Lung (tissue), 12 donors: Measurements from ENCODE around the gene OTOP3. TPM values are rescaled to one million over a fixed set of nuclear protein-coding genes. Genes with fewer than 3 reads are reported as not detected.

Experiments used
- ATAC-seq: fragments of 200-7000 bp; cut with Tn5 transposase; one replicate; pipeline ENCODE4 v1.9.1; 2020; ENCODE audit warnings: moderate number of reproducible peaks; ENCODE audit not compliant: insufficient read depth, low FRiP score
- DNase-seq, 3 donors: peaks; one replicate each; pipeline ENCODE4 v3.0.0-alpha.2; 2013 to 2017
- H3K27ac ChIP-seq, 2 donors: one replicate each; pipeline ENCODE4 v1.5.1; 2013; ENCODE audit warnings: mild to moderate bottlenecking in 2 of 2, moderate library complexity in 2 of 2, control low read depth in 1 of 2, inconsistent platforms in 1 of 2, low read depth in 1 of 2, low read length in 1 of 2
- H3K27me3 ChIP-seq, 3 donors: one replicate each; pipeline ENCODE4 v1.5.1; 2013; ENCODE audit warnings: low read length in 2 of 3; ENCODE audit not compliant: control insufficient read depth in 3 of 3, insufficient read depth in 3 of 3
- H3K36me3 ChIP-seq, 4 donors: one replicate each; pipeline ENCODE4 v1.5.1; 2013; ENCODE audit warnings: low read length in 4 of 4, mild to moderate bottlenecking in 1 of 4, moderate library complexity in 1 of 4; ENCODE audit not compliant: control insufficient read depth in 4 of 4, insufficient read depth in 4 of 4
- H3K4me1 ChIP-seq, 5 donors: one replicate each; pipeline ENCODE4 v1.5.1; 2013; ENCODE audit warnings: low read length in 5 of 5, mild to moderate bottlenecking in 2 of 5, moderate library complexity in 1 of 5; ENCODE audit not compliant: control insufficient read depth in 5 of 5, insufficient read depth in 5 of 5
- H3K4me3 ChIP-seq: one replicate; pipeline ENCODE4 v1.5.1; 2013; ENCODE audit warnings: mild to moderate bottlenecking, control low read depth, moderate library complexity
- H3K9ac ChIP-seq, 2 donors: one replicate each; pipeline ENCODE4 v1.5.1; 2013; ENCODE audit warnings: low read length in 2 of 2, control low read depth in 1 of 2; ENCODE audit not compliant: insufficient read depth in 1 of 2
- H3K9me3 ChIP-seq, 4 donors: one replicate each; pipeline ENCODE4 v1.5.1; 2013; ENCODE audit warnings: low read length in 3 of 4, mild to moderate bottlenecking in 1 of 4, moderate library complexity in 1 of 4; ENCODE audit not compliant: control insufficient read depth in 4 of 4, insufficient read depth in 3 of 4
- CTCF ChIP-seq: IDR thresholded peaks from 2 replicates; pipeline ENCODE4 v1.5.1; 2012; ENCODE audit warnings: mild to moderate bottlenecking; ENCODE audit errors: control extremely low read depth, extremely low read depth
- WGBS, 2 donors: extraction: QIAGEN DNeasy Blood & Tissue Kit; methylation state at CpG; one replicate each; pipeline ENCODE4 v1.1.7; 2013; 5-methylcytosine and 5-hydroxymethylcytosine counted together
- polyA plus RNA-seq, 2 donors: library from polyadenylated mRNA; stranded (reverse); fragments of 200-250 nt; gene quantifications; one replicate each; pipeline ENCODE4 v1.2.1, GENCODE V29; 2013
- total RNA-seq, 2 donors: library from RNA; depleted of rRNA in 1 of 2; stranded (reverse); fragments of >200 nt in 1 of 2; gene quantifications; one replicate each; pipeline ENCODE4 v1.2.1, GENCODE V29; 2014 to 2021
- donor health status: control.
- donor health status: control.
- donor health status: Bipolar disorder and iron deficiency.
- donor health status: healthy.
- donor health status: DM: yes; HTN: yes; CAD: no.

OTOP3 gene
- total and polyA plus RNA-seq, 4 donors, result not detected

GRCh38 chr17:74892013-74892841 is 43.5 kb upstream of the OTOP3 start:
- no peak for TF ChIP-seq CTCF
- H3K4me3 ChIP-seq, result no peak overlapping the region
- no peaks in the 10 kb centered on the region for H3K36me3 ChIP-seq
- H3K9ac ChIP-seq, result no peak overlapping the region
- H3K9me3 ChIP-seq, result no peaks in the 10 kb centered on the region
- peaks cover 0 to 11% (median 0%) of the 10 kb centered on the region in 5 donors for H3K4me1 ChIP-seq
- no peak overlapping the region for H3K27ac ChIP-seq
- 56 to 74% methylated on average over 20 of the region's 20 CpGs for WGBS, 2 donors
- DNase-seq (no peak), ATAC-seq (no peak)
- H3K27me3 ChIP-seq, result peaks cover 8 to 53% (median 44%) of the 10 kb centered on the region in 3 donors

DNA sequence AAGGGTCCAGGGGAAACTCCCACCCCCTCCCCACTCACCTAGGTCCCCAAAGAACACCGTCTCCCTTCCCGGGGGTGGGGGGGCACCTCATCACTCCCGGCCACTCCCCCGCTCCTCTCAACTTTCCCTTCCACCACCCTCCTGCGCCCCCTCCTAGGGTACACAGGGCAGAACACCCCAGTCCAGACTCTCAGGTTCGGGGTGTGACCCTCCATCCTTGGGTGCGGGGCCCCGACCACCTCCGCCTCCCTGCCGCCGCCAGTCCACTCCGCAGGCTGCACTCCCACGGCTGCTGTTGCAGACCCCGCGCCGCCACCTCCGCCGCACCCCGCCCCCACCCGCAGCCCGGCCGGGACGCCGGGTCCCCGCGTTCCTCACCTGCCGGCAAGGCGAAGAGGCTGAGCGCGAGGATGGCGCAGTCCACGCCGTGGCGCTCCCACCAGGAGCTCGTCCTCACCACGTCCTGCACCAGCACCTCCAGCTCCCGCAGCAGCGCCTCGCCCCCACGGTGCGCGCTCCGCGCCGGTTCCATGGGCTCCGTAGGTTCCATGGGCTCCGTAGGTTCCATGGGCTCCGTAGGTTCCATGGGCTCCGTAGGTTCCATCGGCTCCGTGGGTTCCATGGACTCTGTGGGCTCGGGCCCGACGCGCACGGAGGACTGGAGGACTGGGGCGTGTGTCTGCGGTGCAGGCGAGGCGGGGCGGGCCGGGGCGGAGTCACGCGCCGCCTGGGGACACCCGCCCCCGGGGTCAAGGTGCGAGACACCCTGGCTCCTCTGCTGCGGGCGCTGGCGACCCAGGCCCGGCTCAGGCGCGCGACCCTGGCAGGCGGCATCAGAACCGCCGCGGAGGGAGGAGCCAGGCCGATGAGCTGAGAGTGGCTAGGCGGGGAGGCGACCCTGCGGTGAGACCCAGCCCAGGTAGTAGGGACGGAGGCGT is 42.5 kb upstream of the OTOP3 start, which contains the start of gene FADS6:
FADS6 (minus strand) TSS at position 660 of the 938 bp plus-strand sequence; CDS start at position 622, 38 bp downstream.
- 4 to 5% methylated on average over 83 to 86 of the region's 86 CpGs for WGBS, 2 donors
- ATAC-seq, result no peak
- DNase-seq, result no peak

More for the DNA sequence above, 42.5 kb upstream of the OTOP3 start, which contains the start of gene FADS6:
- peaks cover 0 to 11% (median 0%) of the 10 kb centered on the region in 5 donors for H3K4me1 ChIP-seq
- no peaks in the 10 kb centered on the region for H3K36me3 ChIP-seq
- TF ChIP-seq CTCF, result no peak
- peaks cover 4 to 50% (median 44%) of the 10 kb centered on the region in 3 donors for H3K27me3 ChIP-seq
- H3K9ac ChIP-seq, result no peak within 1 kb of the TSS
- H3K9me3 ChIP-seq, result no peaks in the 10 kb centered on the region
- no peak within 1 kb of the TSS for H3K27ac ChIP-seq
- H3K4me3 ChIP-seq, result no peak within 1 kb of the TSS
